Thoracic aorta (tissue), 2 donors: ENCODE measurements around the gene PLAAT3. TPM values are rescaled to one million over a fixed set of nuclear protein-coding genes. Genes with fewer than 3 reads are reported as not detected.
"Not testable (repeated sequence)": the region's sequence is repeated elsewhere in the genome, so short reads cannot be mapped to it uniquely, and the experiment has no call there.

Experiments
- ATAC-seq: fragments of 150-250 bp; one replicate; pipeline ENCODE4 v1.8.0; 2017; ENCODE audit warnings: low read depth; ENCODE audit not compliant: insufficient number of reproducible peaks, low FRiP score
- DNase-seq: peaks from one replicate; pipeline ENCODE4 v3.0.0-alpha.2; 2020; ENCODE audit warnings: low spot score
- H3K27ac ChIP-seq, 2 donors: fragments of 200-600 bp; sonication (generic); 1 replicate in 1 of 2; 2 replicates in 1 of 2; pipeline ENCODE4 v1.5.1; 2016; ENCODE audit warnings: mild to moderate bottlenecking in 2 of 2, moderate library complexity in 2 of 2
- H3K27me3 ChIP-seq: fragments of 200-600 bp; sonication (generic); replicated peaks from 2 replicates; pipeline ENCODE4 v1.6.0; 2016; ENCODE audit warnings: mild to moderate bottlenecking; ENCODE audit not compliant: insufficient read depth
- H3K36me3 ChIP-seq: fragments of 200-600 bp; sonication (generic); one replicate; pipeline ENCODE4 v1.5.1; 2016
- H3K4me1 ChIP-seq, 2 donors: fragments of 200-600 bp; sonication (generic); 1 replicate in 1 of 2; 2 replicates in 1 of 2; pipeline versions ENCODE4 v1.5.1 to v1.6.0; 2016; ENCODE audit warnings: low read depth in 2 of 2, mild to moderate bottlenecking in 1 of 2; ENCODE audit not compliant: control insufficient read depth in 1 of 2
- H3K4me3 ChIP-seq: fragments of 200-600 bp; sonication (generic); 2 replicates; pipeline ENCODE4 v1.5.1; 2016; ENCODE audit warnings: mild to moderate bottlenecking
- H3K9me3 ChIP-seq: fragments of 200-600 bp; sonication (generic); 2 replicates; pipeline ENCODE4 v1.5.1; 2016
- total RNA-seq, 2 donors: library from RNA; depleted of rRNA; stranded (reverse); fragments of >200 nt; gene quantifications; one replicate each; pipeline versions ENCODE4 v1.1.0 to v1.2.3, GENCODE V29; 2016
- TF ChIP-seq, protein P1 (sequence below): fragments of 200-600 bp; sonication (generic); IDR thresholded peaks from one replicate; pipeline ENCODE4 v1.5.1; 2019; ENCODE audit warnings: antibody characterized with exemption

Gene PLAAT3
- total RNA-seq, 2 donors from 2014 or later: 29.5 to 48.7 TPM

DNA sequence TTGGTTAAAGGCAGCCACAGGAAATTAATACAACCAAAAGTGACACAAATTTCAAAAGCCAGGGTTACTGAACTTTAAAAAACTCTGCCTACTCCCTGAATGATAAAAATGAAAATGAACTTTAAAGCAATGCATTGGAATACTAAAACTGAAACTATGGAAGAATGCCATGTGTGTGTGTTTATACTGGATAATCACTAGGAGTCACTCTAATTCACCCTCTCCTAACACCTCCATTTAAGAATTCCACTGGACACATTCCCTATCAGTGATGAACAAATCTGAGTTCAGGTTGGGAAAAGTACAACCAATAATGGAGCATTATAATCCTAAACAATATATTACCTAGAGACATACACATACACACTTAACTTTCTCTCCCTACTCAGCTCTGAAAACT lies 27.5 kb upstream of the PLAAT3 start:
- no peaks in the 10 kb centered on the region for H3K27me3 ChIP-seq
- DNase-seq (no peak), ATAC-seq (no peak)
- TF ChIP-seq, protein P1, sequence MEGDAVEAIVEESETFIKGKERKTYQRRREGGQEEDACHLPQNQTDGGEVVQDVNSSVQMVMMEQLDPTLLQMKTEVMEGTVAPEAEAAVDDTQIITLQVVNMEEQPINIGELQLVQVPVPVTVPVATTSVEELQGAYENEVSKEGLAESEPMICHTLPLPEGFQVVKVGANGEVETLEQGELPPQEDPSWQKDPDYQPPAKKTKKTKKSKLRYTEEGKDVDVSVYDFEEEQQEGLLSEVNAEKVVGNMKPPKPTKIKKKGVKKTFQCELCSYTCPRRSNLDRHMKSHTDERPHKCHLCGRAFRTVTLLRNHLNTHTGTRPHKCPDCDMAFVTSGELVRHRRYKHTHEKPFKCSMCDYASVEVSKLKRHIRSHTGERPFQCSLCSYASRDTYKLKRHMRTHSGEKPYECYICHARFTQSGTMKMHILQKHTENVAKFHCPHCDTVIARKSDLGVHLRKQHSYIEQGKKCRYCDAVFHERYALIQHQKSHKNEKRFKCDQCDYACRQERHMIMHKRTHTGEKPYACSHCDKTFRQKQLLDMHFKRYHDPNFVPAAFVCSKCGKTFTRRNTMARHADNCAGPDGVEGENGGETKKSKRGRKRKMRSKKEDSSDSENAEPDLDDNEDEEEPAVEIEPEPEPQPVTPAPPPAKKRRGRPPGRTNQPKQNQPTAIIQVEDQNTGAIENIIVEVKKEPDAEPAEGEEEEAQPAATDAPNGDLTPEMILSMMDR: no peak
- no peak overlapping the region for H3K4me3 ChIP-seq
- H3K27ac ChIP-seq: no peak overlapping the region
- H3K9me3 ChIP-seq: no peaks in the 10 kb centered on the region
- H3K36me3 ChIP-seq: peaks cover 29% of the 10 kb centered on the region
- peaks cover 0 to 7% of the 10 kb centered on the region in 2 donors for H3K4me1 ChIP-seq

DNA sequence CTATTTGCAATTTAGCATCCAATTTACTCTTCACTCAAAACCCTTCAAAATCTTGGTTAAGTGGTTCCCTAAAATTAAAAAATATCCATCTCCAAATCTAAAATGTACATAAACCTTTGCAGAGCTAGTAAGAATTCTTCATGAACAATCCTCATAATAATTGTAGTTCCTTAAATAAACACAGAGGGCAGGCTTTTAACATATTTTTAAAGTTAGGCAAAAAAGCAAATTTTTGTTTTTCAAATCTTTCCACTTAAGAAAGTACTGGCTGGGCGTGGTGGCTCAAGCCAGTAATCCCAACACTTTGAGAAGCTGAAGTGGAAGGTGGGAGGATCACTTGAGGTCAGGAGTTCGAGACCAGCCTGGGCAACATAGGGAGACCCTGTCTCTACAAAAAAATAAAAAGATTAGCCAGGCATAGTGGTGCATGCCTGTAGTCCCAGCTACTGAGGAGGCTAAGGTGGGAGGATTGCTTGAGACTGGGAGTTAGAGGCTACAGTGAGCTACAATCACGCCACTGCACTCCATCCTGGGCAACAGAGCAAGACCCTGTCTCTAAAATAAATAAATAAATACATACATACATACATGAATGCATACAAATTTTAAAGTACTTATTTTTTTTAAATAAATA lies 25.1 kb upstream of the PLAAT3 start:
- Histone ChIP-seq H3K9me3 (no peaks in the 10 kb centered on the region), H3K4me1 (peaks cover 0 to 7% of the 10 kb centered on the region in 2 donors), H3K4me3 (no peak overlapping the region), H3K27me3 (no peaks in the 10 kb centered on the region), H3K27ac (peak overlapping the region in 1 of 2 donors; percentile 41), H3K36me3 (peaks cover 18% of the 10 kb centered on the region)
- no peak for ATAC-seq
- no peak for DNase-seq
- TF ChIP-seq, protein P1: peak; percentile 30

DNA sequence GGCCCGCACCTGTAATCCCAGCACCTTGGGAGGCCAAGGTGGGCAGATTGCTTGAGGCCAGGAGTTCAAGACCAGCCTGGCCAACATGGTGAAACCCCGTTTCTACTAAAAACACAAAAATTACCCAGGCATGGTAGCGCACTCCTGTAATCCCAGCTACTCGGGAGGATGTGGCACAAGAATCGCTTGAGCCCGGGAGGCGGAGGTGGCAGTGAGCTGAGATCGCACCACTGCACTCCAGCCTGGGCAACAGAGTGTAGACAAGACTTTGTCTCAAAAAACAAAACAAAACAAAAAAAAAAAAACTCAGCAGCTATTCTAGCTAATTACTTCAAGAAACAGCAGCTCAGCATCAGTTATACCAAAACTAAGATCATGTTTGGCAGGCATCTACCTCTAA lies 24.2 kb upstream of the PLAAT3 start:
- H3K4me1 ChIP-seq, H3K27ac ChIP-seq, DNase-seq, H3K27me3 ChIP-seq, H3K9me3 ChIP-seq, H3K4me3 ChIP-seq, ATAC-seq: not testable (repeated sequence)
- H3K36me3 ChIP-seq: peaks cover 17% of the 10 kb centered on the region

DNA sequence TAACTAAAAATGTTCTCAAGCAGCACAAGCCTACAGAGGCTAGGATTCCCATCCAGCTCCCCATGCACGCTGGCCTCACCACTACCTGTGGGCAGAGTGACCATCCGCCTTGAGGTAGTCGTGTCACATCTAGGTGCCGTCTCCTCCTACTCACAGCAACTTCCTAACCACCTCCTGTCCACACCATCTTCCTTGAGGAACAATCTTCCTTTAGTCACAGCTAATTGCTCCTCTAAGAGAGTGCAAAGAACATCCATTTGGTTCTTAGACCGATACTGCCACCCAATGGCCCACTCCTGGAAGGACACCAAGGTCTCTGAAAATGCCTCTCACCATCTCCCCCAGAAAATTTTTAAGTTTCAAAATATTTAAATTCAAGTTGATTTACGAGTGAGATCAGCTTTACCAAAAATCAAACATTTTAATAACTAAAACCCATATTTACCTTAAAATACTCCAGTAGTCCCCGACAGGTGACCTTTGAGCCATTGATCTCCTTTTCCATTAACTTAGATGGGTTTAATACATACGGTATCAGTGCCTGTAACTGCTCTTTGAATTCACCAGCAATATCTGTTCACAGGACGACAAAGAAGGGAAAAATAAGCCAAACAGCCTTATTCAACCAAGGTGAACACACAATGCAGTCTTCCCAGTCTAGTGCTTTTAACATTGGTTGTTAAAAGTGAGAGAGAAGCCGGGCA lies 21.7 kb upstream of the PLAAT3 start:
- TF ChIP-seq, protein P1: peak; percentile 66
- Histone ChIP-seq H3K36me3 (peaks cover 24% of the 10 kb centered on the region), H3K4me3 (no peak overlapping the region), H3K27ac (no peak overlapping the region), H3K4me1 (no peaks in the 10 kb centered on the region), H3K27me3 (no peaks in the 10 kb centered on the region), H3K9me3 (no peaks in the 10 kb centered on the region)
- ATAC-seq (no peak), DNase-seq (no peak)

DNA sequence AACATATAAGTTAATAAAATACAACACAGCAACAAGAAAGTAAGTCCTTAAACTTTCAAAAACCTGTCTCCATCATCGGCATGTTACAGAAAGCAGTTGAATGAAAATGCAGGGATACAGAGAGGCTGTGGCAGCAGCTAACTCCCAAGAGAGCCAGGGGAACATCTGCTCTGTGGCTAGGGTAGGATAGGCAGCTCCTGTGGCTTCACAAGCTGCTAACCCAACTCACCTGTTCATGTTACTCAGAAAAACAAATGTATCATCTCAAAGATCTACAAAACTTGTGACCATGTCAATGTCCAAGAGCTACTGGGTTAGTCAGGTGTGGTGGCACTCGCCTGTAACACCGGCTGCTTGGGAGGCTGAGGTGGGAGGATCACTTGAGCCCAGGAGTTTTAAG lies 15.2 kb upstream of the PLAAT3 start:
- ATAC-seq: no peak
- Histone ChIP-seq H3K27me3 (no peaks in the 10 kb centered on the region), H3K36me3 (peaks cover 48% of the 10 kb centered on the region), H3K4me1 (no peaks in the 10 kb centered on the region), H3K4me3 (no peak overlapping the region), H3K9me3 (no peaks in the 10 kb centered on the region), H3K27ac (no peak overlapping the region)
- TF ChIP-seq, protein P1: no peak
- no peak for DNase-seq
